Measurements from ENCODE around the gene CRABP2.

The CRABP2 gene

DNA sequence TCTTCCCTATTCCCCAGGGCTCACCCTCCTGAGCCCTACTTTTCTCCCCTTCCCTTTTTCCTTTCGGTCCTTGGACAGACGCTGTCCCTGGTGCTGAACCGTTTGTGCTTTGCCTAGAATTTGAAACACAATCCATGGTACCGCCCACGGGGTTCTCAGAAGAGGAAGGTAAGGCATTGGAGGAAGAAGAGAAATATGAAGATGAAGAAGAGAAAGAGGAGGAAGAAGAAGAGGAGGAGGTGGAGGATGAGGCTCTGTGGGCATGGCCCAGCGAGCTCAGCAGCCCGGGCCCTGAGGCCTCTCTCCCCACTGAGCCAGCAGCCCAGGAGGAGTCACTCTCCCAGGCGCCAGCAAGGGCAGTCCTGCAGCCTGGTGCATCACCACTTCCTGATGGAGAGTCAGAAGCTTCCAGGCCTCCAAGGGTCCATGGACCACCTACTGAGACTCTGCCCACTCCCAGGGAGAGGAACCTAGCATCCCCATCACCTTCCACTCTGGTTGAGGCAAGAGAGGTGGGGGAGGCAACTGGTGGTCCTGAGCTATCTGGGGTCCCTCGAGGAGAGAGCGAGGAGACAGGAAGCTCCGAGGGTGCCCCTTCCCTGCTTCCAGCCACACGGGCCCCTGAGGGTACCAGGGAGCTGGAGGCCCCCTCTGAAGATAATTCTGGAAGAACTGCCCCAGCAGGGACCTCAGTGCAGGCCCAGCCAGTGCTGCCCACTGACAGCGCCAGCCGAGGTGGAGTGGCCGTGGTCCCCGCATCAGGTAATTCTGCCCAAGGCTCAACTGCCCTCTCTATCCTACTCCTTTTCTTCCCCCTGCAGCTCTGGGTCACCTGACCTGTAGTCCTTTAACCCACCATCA is 53.0 kb downstream of the CRABP2 start:
- DNase-seq: peak in 1 of 2 donors; percentile 33

Data from stimulated activated CD4-positive, alpha-beta T cell treated with anti-CD3 and anti-CD28 coated beads, Interleukin-2, amount 100 ng/mL, for 24 hours (primary cell).